Sigmoid colon (tissue), 7 donors: ENCODE measurements around the gene HNF1B. TPM values are rescaled to one million over a fixed set of nuclear protein-coding genes. Genes with fewer than 3 reads are reported as not detected.
A peak's percentile ranks its signal among the peaks of the same experiment; 100 is the strongest.

ENCODE experiments used
- DNase-seq: peaks from one replicate; pipeline ENCODE4 v3.0.0-alpha.2; 2019
- H3K27ac ChIP-seq, 4 donors: fragments of 200-600 bp; sonication (generic); one replicate each; pipeline ENCODE4 v1.5.1; 2016 to 2019; ENCODE audit warnings: mild to moderate bottlenecking in 1 of 4
- H3K27me3 ChIP-seq, 3 donors: fragments of 200-600 bp; sonication (generic); one replicate each; pipeline ENCODE4 v1.5.1; 2019; ENCODE audit warnings: mild to moderate bottlenecking in 1 of 3
- H3K36me3 ChIP-seq, 4 donors: fragments of 200-600 bp; sonication (generic); one replicate each; pipeline ENCODE4 v1.5.1; 2016 to 2019
- H3K4me1 ChIP-seq, 4 donors: fragments of 200-600 bp; sonication (generic); one replicate each; pipeline ENCODE4 v1.5.1; 2017 to 2019
- H3K4me3 ChIP-seq, 4 donors: fragments of 200-600 bp; sonication (generic); one replicate each; pipeline ENCODE4 v1.5.1; 2017 to 2019; ENCODE audit warnings: mild to moderate bottlenecking in 2 of 4, moderate library complexity in 1 of 4
- H3K9me3 ChIP-seq, 4 donors: fragments of 200-600 bp in 3 of 4; sonication (generic) in 3 of 4; one replicate each; pipeline versions ENCODE4 v1.5.1 to v1.6.1; 2013 to 2019
- EP300 ChIP-seq, 4 donors: sonication (generic); formaldehyde crosslinking; IDR thresholded peaks; one replicate each; pipeline ENCODE4 v1.6.1; 2017; ENCODE audit warnings: antibody characterized with exemption in 4 of 4
- POLR2A ChIP-seq, 2 donors: fragments of 450-650 bp; IDR thresholded peaks; one replicate each; pipeline ENCODE4 v1.6.1; 2016; ENCODE audit warnings: antibody characterized with exemption in 2 of 2, mild to moderate bottlenecking in 2 of 2, moderate library complexity in 2 of 2
- POLR2AphosphoS5 ChIP-seq, 4 donors: sonication (generic); formaldehyde crosslinking; IDR thresholded peaks; one replicate each; pipeline ENCODE4 v1.6.1; 2017; ENCODE audit warnings: antibody characterized with exemption in 4 of 4
- WGBS, 2 donors: extraction: QIAGEN DNeasy Blood & Tissue Kit; methylation state at CpG; one replicate each; pipeline ENCODE4 v1.1.7; 2013; 5-methylcytosine and 5-hydroxymethylcytosine counted together
- intact Hi-C: fragments of 100-400 bp; cut with DNase I; formaldehyde crosslinking; loops from one replicate; pipeline ENCODE4 v1.15.1; 2023
- polyA plus RNA-seq, 3 donors: library from polyadenylated mRNA; stranded (reverse); fragments of 200-250 nt; gene quantifications; one replicate each; pipeline ENCODE4 v1.2.3, GENCODE V29; 2013
- total RNA-seq, 4 donors: library from RNA; depleted of rRNA; stranded (reverse); fragments of >200 nt; gene quantifications; one replicate each; pipeline ENCODE4 v1.1.0, GENCODE V29; 2016
- TF ChIP-seq, protein P1 (sequence below), 4 experiments: fragments of 450-650 bp in 3 of 4; fragments of 200-600 bp in 1 of 4; IDR thresholded peaks; one replicate each; pipeline ENCODE4 v1.5.1; 2016 to 2019; ENCODE audit warnings: antibody characterized with exemption in 4 of 4, mild to moderate bottlenecking in 3 of 4, moderate library complexity in 2 of 4
- donor health status: healthy with polysubstance abuse.
- donor health status: Bipolar disorder and iron deficiency.
- donor health status: healthy.

The HNF1B gene
- total and polyA plus RNA-seq, 7 donors, result 0.28 to 13.2 (median 10.7) TPM; not detected in 3

DNA sequence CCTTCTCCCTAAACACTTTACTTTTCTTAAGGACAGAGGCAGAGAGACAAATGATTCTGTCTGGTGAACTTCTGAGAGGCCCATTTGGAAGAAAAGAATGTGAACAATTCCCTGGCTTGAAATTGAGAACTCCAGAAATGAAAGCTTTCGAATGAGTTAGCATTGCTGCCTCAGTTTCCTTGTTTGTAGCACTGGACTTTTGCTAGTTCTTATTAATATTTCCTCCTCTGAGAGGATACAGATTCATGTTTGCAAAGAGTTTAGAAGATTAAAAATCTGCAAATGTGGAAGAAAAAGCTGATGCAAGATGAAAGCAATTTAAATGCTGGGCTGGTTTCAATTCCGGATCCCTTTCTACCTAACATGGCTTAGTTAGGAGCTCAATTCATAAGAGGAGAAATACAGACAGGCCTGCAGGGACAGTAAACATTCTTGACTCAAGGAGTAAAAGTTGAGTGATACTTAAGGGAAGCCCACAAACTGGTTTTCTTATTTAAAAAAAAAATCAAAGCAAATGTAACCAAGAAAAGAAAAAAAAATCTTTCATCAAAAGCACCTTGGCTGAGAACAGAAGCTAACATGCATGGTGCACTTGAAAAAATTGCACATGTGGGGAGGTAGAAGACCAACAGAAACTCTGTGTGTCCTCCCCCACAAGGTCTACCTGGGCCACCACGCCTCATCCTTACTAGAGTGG, 27.1 kb downstream of the HNF1B start:
- H3K27me3 ChIP-seq, result peaks cover 0 to 14% (median 4%) of the 10 kb centered on the region in 3 donors
- DNase-seq, result no peak
- WGBS, 2 donors, result 45 to 64% methylated on average over 3 of the region's 3 CpGs
- H3K4me3 ChIP-seq, result no peak overlapping the region
- H3K9me3 ChIP-seq, result no peaks in the 10 kb centered on the region
- no peak overlapping the region for H3K27ac ChIP-seq
- no peaks in the 10 kb centered on the region for H3K36me3 ChIP-seq
- TF ChIP-seq POLR2AphosphoS5 (IDR thresholded peaks at IDR 0.05) (no peak), EP300 (IDR thresholded peaks at IDR 0.05) (no peak), POLR2A (IDR thresholded peaks at IDR 0.05) (no peak)
- TF ChIP-seq, protein P1, sequence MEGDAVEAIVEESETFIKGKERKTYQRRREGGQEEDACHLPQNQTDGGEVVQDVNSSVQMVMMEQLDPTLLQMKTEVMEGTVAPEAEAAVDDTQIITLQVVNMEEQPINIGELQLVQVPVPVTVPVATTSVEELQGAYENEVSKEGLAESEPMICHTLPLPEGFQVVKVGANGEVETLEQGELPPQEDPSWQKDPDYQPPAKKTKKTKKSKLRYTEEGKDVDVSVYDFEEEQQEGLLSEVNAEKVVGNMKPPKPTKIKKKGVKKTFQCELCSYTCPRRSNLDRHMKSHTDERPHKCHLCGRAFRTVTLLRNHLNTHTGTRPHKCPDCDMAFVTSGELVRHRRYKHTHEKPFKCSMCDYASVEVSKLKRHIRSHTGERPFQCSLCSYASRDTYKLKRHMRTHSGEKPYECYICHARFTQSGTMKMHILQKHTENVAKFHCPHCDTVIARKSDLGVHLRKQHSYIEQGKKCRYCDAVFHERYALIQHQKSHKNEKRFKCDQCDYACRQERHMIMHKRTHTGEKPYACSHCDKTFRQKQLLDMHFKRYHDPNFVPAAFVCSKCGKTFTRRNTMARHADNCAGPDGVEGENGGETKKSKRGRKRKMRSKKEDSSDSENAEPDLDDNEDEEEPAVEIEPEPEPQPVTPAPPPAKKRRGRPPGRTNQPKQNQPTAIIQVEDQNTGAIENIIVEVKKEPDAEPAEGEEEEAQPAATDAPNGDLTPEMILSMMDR (IDR thresholded peaks at IDR 0.05), result no peak
- intact Hi-C loops, result no loop called here
- peaks cover 0 to 7% (median 0%) of the 10 kb centered on the region in 4 donors for H3K4me1 ChIP-seq

DNA sequence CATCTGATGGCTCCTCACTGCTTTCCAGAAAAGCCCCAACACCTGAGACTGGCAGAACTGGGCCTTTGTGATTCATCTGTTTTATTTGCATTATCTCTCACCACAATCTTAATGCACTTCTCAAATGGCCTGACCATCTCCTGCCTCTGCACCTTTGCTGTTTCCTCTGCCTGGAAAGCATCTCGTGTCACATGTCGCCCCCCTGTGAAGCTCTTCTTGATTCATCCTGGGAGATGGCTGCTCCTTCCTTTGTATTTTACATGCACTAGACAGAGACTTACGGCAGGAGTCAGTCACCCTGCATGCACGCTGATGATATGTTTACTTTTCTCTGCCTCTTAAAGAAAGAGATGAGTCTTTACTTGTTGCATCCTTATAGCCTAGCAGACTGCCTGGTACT, 30.0 kb downstream of the HNF1B start:
- no peaks in the 10 kb centered on the region for H3K9me3 ChIP-seq
- no peak for DNase-seq
- intact Hi-C loops, result no loop called here
- no peak overlapping the region for H3K27ac ChIP-seq
- TF ChIP-seq POLR2AphosphoS5 (IDR thresholded peaks at IDR 0.05) (no peak), EP300 (IDR thresholded peaks at IDR 0.05) (no peak), POLR2A (IDR thresholded peaks at IDR 0.05) (no peak)
- TF ChIP-seq, protein P1 (IDR thresholded peaks at IDR 0.05), result no peak
- no peak overlapping the region for H3K4me3 ChIP-seq
- peaks cover 0 to 7% (median 0%) of the 10 kb centered on the region in 4 donors for H3K4me1 ChIP-seq
- H3K36me3 ChIP-seq, result no peaks in the 10 kb centered on the region
- WGBS, 2 donors, result 42 to 44% methylated on average over 4 of the region's 4 CpGs
- H3K27me3 ChIP-seq, result peaks cover 0 to 17% (median 4%) of the 10 kb centered on the region in 3 donors

GRCh38 chr17:37713624-37714023, 31.2 kb downstream of the HNF1B start:
- peak; percentile 32 for DNase-seq
- intact Hi-C loops, result no loop called here
- Histone ChIP-seq H3K27me3 (peaks cover 0 to 28% (median 4%) of the 10 kb centered on the region in 3 donors), H3K27ac (no peak overlapping the region), H3K36me3 (no peaks in the 10 kb centered on the region), H3K4me3 (no peak overlapping the region), H3K4me1 (peaks cover 0 to 7% (median 0%) of the 10 kb centered on the region in 4 donors), H3K9me3 (no peaks in the 10 kb centered on the region)
- 38 to 67% methylated on average over 4 of the region's 4 CpGs for WGBS, 2 donors
- TF ChIP-seq, protein P1 (IDR thresholded peaks at IDR 0.05), result no peak

DNA sequence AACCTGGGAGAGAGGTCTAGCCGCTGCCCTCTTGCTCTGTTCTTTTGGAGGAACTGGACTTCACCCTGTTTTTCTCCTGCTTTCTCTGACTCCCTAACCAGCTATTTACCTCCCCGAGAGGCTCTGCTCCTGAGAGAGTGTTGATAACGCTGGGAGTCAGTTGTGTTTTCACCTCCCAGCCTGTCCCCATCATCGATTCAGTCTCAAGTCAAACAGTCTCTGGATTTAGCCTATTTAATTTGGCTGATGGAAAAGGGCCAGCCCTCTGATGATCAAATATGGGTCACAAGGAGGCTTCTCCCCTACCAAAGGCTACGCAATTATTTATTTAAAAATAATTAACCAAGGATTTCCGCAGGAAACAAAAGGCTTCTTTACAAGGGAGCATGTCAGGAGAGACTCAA, 31.8 kb downstream of the HNF1B start:
- Histone ChIP-seq H3K4me3 (no peak overlapping the region), H3K27ac (no peak overlapping the region), H3K4me1 (peaks cover 0 to 7% (median 0%) of the 10 kb centered on the region in 4 donors), H3K9me3 (no peaks in the 10 kb centered on the region), H3K36me3 (no peaks in the 10 kb centered on the region), H3K27me3 (peaks cover 0 to 28% (median 4%) of the 10 kb centered on the region in 3 donors)
- no peak for DNase-seq
- WGBS, 2 donors, result 29 to 59% methylated on average over 6 of the region's 6 CpGs
- no peak for TF ChIP-seq EP300 (IDR thresholded peaks at IDR 0.05)
- intact Hi-C loops, result no loop called here

GRCh38 chr17:37711113-37711512, 33.7 kb downstream of the HNF1B start:
- no peak overlapping the region for H3K27ac ChIP-seq
- no peak for DNase-seq
- H3K9me3 ChIP-seq, result no peaks in the 10 kb centered on the region
- H3K36me3 ChIP-seq, result no peaks in the 10 kb centered on the region
- TF ChIP-seq POLR2A (IDR thresholded peaks at IDR 0.05), result no peak
- TF ChIP-seq, protein P1 (IDR thresholded peaks at IDR 0.05), result no peak
- no peak for TF ChIP-seq POLR2AphosphoS5 (IDR thresholded peaks at IDR 0.05)
- TF ChIP-seq EP300 (IDR thresholded peaks at IDR 0.05), result no peak
- intact Hi-C loops, result no loop called here
- WGBS, 2 donors, result 77 to 88% methylated on average over 6 of the region's 6 CpGs
- H3K4me1 ChIP-seq, result no peaks in the 10 kb centered on the region
- H3K27me3 ChIP-seq, result peaks cover 0 to 25% (median 4%) of the 10 kb centered on the region in 3 donors
- H3K4me3 ChIP-seq, result no peak overlapping the region
